Activated T-helper 17 cell treated with anti-CD3 and anti-CD28 coated beads, Interleukin-2, amount 50 U/mL, for 72 hours (primary cell): ENCODE results near the gene UPK3A. TPM values are rescaled to one million over a fixed set of nuclear protein-coding genes. Genes with fewer than 3 reads are reported as not detected.
"Not testable (repeated sequence)": the region's sequence is repeated elsewhere in the genome, so short reads cannot be mapped to it uniquely, and the experiment has no call there.

ENCODE experiments used
- ATAC-seq: fragments of 150-1000 bp; cut with Tn5 transposase; replicated peaks from 2 replicates; pipeline ENCODE4 v1.10.0; 2021; ENCODE audit warnings: mild to moderate bottlenecking, moderate library complexity
- H3K27ac Mint-ChIP-seq: one replicate; pipeline ENCODE4 v1.8.0; 2022; ENCODE audit warnings: mixed read lengths
- H3K27me3 Mint-ChIP-seq: one replicate; pipeline ENCODE4 v1.8.0; 2022; ENCODE audit warnings: mixed read lengths
- H3K36me3 Mint-ChIP-seq: one replicate; pipeline ENCODE4 v1.8.0; 2022; ENCODE audit warnings: low read depth, mild to moderate bottlenecking, mixed read lengths
- H3K4me1 Mint-ChIP-seq: one replicate; pipeline ENCODE4 v1.8.0; 2022; ENCODE audit warnings: mixed read lengths
- H3K4me3 Mint-ChIP-seq: one replicate; pipeline ENCODE4 v1.8.0; 2022; ENCODE audit warnings: mild to moderate bottlenecking, mixed read lengths
- H3K9me3 Mint-ChIP-seq: one replicate; pipeline ENCODE4 v1.8.0; 2022; ENCODE audit warnings: mixed read lengths
- total RNA-seq, 2 donors: library from RNA; stranded (reverse); gene quantifications; one replicate each; pipeline ENCODE4 v1.2.3, GENCODE V29; 2022

UPK3A gene
- total RNA-seq, 2 donors from 2014 or later: not detected

- no peak for ATAC-seq
- no peaks in the 10 kb centered on the region for H3K36me3 Mint-ChIP-seq
- H3K27me3 Mint-ChIP-seq: peaks cover 4% of the 10 kb centered on the region
- H3K4me1 Mint-ChIP-seq: no peaks in the 10 kb centered on the region
- no peak overlapping the region for H3K27ac Mint-ChIP-seq
- H3K4me3 Mint-ChIP-seq: no peak overlapping the region
- H3K9me3 Mint-ChIP-seq: no peaks in the 10 kb centered on the region
Observed at GRCh38 chr22:45285263-45286058, 712 bp downstream of the UPK3A start.

- H3K9me3 Mint-ChIP-seq: no peaks in the 10 kb centered on the region
- H3K36me3 Mint-ChIP-seq: no peaks in the 10 kb centered on the region
- no peak overlapping the region for H3K27ac Mint-ChIP-seq
- no peak overlapping the region for H3K4me3 Mint-ChIP-seq
- peaks cover 2% of the 10 kb centered on the region for H3K27me3 Mint-ChIP-seq
- H3K4me1 Mint-ChIP-seq: no peaks in the 10 kb centered on the region
- ATAC-seq: no peak
Observed at GRCh38 chr22:45286854-45287551, 2.3 kb downstream of the UPK3A start.

GRCh38 chr22:45290410-45290936 is 5.7 kb downstream of the UPK3A start:
- H3K36me3 Mint-ChIP-seq: no peaks in the 10 kb centered on the region
- H3K4me1 Mint-ChIP-seq: no peaks in the 10 kb centered on the region
- H3K9me3 Mint-ChIP-seq: no peaks in the 10 kb centered on the region
- no peak overlapping the region for H3K27ac Mint-ChIP-seq
- H3K27me3 Mint-ChIP-seq: no peaks in the 10 kb centered on the region
- H3K4me3 Mint-ChIP-seq: no peak overlapping the region
- no peak for ATAC-seq

GRCh38 chr22:45291061-45291930 is 6.5 kb downstream of the UPK3A start:
- Mint-ChIP-seq H3K27me3 (no peaks in the 10 kb centered on the region), H3K27ac (no peak overlapping the region)

GRCh38 chr22:45291931-45292290 is 7.2 kb downstream of the UPK3A start:
- H3K4me3 Mint-ChIP-seq: no peak overlapping the region
- no peak overlapping the region for H3K27ac Mint-ChIP-seq
- no peaks in the 10 kb centered on the region for H3K9me3 Mint-ChIP-seq
- no peaks in the 10 kb centered on the region for H3K36me3 Mint-ChIP-seq
- no peaks in the 10 kb centered on the region for H3K27me3 Mint-ChIP-seq
- ATAC-seq: no peak
- H3K4me1 Mint-ChIP-seq: peaks cover 3% of the 10 kb centered on the region

More at GRCh38 chr22:45291061-45291930, 6.5 kb downstream of the UPK3A start:
- Mint-ChIP-seq H3K4me3 (no peak overlapping the region), H3K36me3 (no peaks in the 10 kb centered on the region), H3K4me1 (no peaks in the 10 kb centered on the region), H3K9me3 (no peaks in the 10 kb centered on the region)
- ATAC-seq: peak; percentile 40

- ATAC-seq: no peak
- H3K4me3 Mint-ChIP-seq: no peak overlapping the region
- H3K27me3 Mint-ChIP-seq: no peaks in the 10 kb centered on the region
- no peaks in the 10 kb centered on the region for H3K36me3 Mint-ChIP-seq
- H3K27ac Mint-ChIP-seq: peak overlapping the region; percentile 32
- H3K4me1 Mint-ChIP-seq: peaks cover 4% of the 10 kb centered on the region
- no peaks in the 10 kb centered on the region for H3K9me3 Mint-ChIP-seq
Observed at GRCh38 chr22:45292731-45293442, 8.1 kb downstream of the UPK3A start.

GRCh38 chr22:45294030-45294429 is 9.3 kb downstream of the UPK3A start:
- Mint-ChIP-seq H3K4me3 (no peak overlapping the region), H3K4me1 (peaks cover 4% of the 10 kb centered on the region), H3K36me3 (no peaks in the 10 kb centered on the region), H3K27me3 (no peaks in the 10 kb centered on the region), H3K9me3 (no peaks in the 10 kb centered on the region), H3K27ac (peak overlapping the region; percentile 32)
- no peak for ATAC-seq

- H3K9me3 Mint-ChIP-seq, H3K4me3 Mint-ChIP-seq, H3K36me3 Mint-ChIP-seq, H3K4me1 Mint-ChIP-seq, H3K27me3 Mint-ChIP-seq, ATAC-seq: not testable (repeated sequence)
- H3K27ac Mint-ChIP-seq: peak overlapping the region; percentile 70
Observed at GRCh38 chr22:45295004-45295403, 10.3 kb downstream of the UPK3A start.

GRCh38 chr22:45295492-45295891 is 10.7 kb downstream of the UPK3A start:
- peak overlapping the region; percentile 70 for H3K27ac Mint-ChIP-seq
- H3K27me3 Mint-ChIP-seq: no peaks in the 10 kb centered on the region
- no peak for ATAC-seq
- peak overlapping the region; percentile 58 for H3K4me3 Mint-ChIP-seq
- H3K9me3 Mint-ChIP-seq: no peaks in the 10 kb centered on the region
- no peaks in the 10 kb centered on the region for H3K36me3 Mint-ChIP-seq
- H3K4me1 Mint-ChIP-seq: peaks cover 4% of the 10 kb centered on the region

GRCh38 chr22:45296628-45297297 is 12.0 kb downstream of the UPK3A start:
- ATAC-seq: peak; percentile 79
- H3K27ac Mint-ChIP-seq: peak overlapping the region; percentile 70
- peak overlapping the region; percentile 58 for H3K4me3 Mint-ChIP-seq
- H3K36me3 Mint-ChIP-seq: no peaks in the 10 kb centered on the region
- H3K27me3 Mint-ChIP-seq: no peaks in the 10 kb centered on the region
- H3K9me3 Mint-ChIP-seq: no peaks in the 10 kb centered on the region
- peaks cover 5% of the 10 kb centered on the region for H3K4me1 Mint-ChIP-seq

GRCh38 chr22:45298934-45299505 is 14.3 kb downstream of the UPK3A start:
- H3K9me3 Mint-ChIP-seq: no peaks in the 10 kb centered on the region
- no peak for ATAC-seq
- H3K36me3 Mint-ChIP-seq: no peaks in the 10 kb centered on the region
- no peak overlapping the region for H3K4me3 Mint-ChIP-seq
- H3K27ac Mint-ChIP-seq: no peak overlapping the region
- no peaks in the 10 kb centered on the region for H3K27me3 Mint-ChIP-seq
- peaks cover 9% of the 10 kb centered on the region for H3K4me1 Mint-ChIP-seq

- H3K36me3 Mint-ChIP-seq: no peaks in the 10 kb centered on the region
- no peaks in the 10 kb centered on the region for H3K9me3 Mint-ChIP-seq
- H3K4me3 Mint-ChIP-seq: no peak overlapping the region
- peak; percentile 46 for ATAC-seq
- H3K4me1 Mint-ChIP-seq: peaks cover 5% of the 10 kb centered on the region
- H3K27ac Mint-ChIP-seq: peak overlapping the region; percentile 48
- H3K27me3 Mint-ChIP-seq: no peaks in the 10 kb centered on the region
Observed at GRCh38 chr22:45302751-45303150, 18.0 kb downstream of the UPK3A start.

GRCh38 chr22:45303181-45303580 is 18.4 kb downstream of the UPK3A start:
- Mint-ChIP-seq H3K4me3 (no peak overlapping the region), H3K27me3 (no peaks in the 10 kb centered on the region), H3K4me1 (peaks cover 5% of the 10 kb centered on the region), H3K9me3 (no peaks in the 10 kb centered on the region), H3K36me3 (no peaks in the 10 kb centered on the region), H3K27ac (peak overlapping the region; percentile 48)
- ATAC-seq: no peak
